ENCODE measurements around the gene NOS3. TPM values are rescaled to one million over a fixed set of nuclear protein-coding genes. Genes with fewer than 3 reads are reported as not detected.
A peak's percentile ranks its signal among the peaks of the same experiment; 100 is the strongest.

The NOS3 gene
- polyA plus RNA-seq, 3 donors = 0.26 to 0.72 (median 0.39) TPM

DNA sequence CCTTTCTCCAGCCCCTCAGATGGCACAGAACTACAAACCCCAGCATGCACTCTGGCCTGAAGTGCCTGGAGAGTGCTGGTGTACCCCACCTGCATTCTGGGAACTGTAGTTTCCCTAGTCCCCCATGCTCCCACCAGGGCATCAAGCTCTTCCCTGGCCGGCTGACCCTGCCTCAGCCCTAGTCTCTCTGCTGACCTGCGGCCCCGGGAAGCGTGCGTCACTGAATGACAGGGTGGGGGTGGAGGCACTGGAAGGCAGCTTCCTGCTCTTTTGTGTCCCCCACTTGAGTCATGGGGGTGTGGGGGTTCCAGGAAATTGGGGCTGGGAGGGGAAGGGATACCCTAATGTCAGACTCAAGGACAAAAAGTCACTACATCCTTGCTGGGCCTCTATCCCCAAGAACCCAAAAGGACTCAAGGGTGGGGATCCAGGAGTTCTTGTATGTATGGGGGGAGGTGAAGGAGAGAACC lies 2.1 kb downstream of the NOS3 start:
- H3K27me3 ChIP-seq (ENCODE audit: control insufficient read depth in 2 of 2, insufficient read depth in 2 of 2, low read length in 2 of 2) = peaks cover 0 to 17% of the 10 kb centered on the region in 2 donors
- no peaks in the 10 kb centered on the region for H4K20me1 ChIP-seq (ENCODE audit: insufficient read depth, low read length)
- peaks cover 20 to 47% (median 37%) of the 10 kb centered on the region in 3 donors for H3K27me3 Mint-ChIP-seq (ENCODE audit: low read depth in 3 of 3)
- DNase-seq = no peak
- H3K36me3 Mint-ChIP-seq = peaks cover 0 to 4% of the 10 kb centered on the region in 2 donors
- peaks cover 32 to 43% of the 10 kb centered on the region in 2 donors for H3K4me1 ChIP-seq (ENCODE audit: control insufficient read depth in 1 of 2, insufficient read depth in 2 of 2, low read length in 2 of 2)
- H3K9me3 ChIP-seq (replicated peaks in 1 of 2; ENCODE audit: control insufficient read depth in 1 of 2, insufficient read depth in 1 of 2, low read length in 2 of 2) = peaks cover 10 to 16% of the 10 kb centered on the region in 2 donors
- peaks cover 49% of the 10 kb centered on the region for H3K4me1 Mint-ChIP-seq
- H3K27ac ChIP-seq (ENCODE audit: low read depth in 1 of 2, low read length in 2 of 2) = no peak overlapping the region
- no peaks in the 10 kb centered on the region for H3K36me3 ChIP-seq (replicated peaks in 1 of 2; ENCODE audit: control insufficient read depth in 1 of 2, insufficient read depth in 2 of 2, low read length in 2 of 2)
- intact Hi-C loops (cut with micrococcal nuclease) = no loop called here
- WGBS (ENCODE audit: insufficient coverage) = no CpG with 5 or more reads among the region's 5 CpGs
- TF ChIP-seq, protein P1, sequence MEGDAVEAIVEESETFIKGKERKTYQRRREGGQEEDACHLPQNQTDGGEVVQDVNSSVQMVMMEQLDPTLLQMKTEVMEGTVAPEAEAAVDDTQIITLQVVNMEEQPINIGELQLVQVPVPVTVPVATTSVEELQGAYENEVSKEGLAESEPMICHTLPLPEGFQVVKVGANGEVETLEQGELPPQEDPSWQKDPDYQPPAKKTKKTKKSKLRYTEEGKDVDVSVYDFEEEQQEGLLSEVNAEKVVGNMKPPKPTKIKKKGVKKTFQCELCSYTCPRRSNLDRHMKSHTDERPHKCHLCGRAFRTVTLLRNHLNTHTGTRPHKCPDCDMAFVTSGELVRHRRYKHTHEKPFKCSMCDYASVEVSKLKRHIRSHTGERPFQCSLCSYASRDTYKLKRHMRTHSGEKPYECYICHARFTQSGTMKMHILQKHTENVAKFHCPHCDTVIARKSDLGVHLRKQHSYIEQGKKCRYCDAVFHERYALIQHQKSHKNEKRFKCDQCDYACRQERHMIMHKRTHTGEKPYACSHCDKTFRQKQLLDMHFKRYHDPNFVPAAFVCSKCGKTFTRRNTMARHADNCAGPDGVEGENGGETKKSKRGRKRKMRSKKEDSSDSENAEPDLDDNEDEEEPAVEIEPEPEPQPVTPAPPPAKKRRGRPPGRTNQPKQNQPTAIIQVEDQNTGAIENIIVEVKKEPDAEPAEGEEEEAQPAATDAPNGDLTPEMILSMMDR (IDR thresholded peaks at IDR 0.05) = no peak
- H3K9me3 Mint-ChIP-seq = peaks cover 12 to 26% (median 20%) of the 10 kb centered on the region in 7 donors
- H3K9ac ChIP-seq (ENCODE audit: insufficient read depth, low read length, poor library complexity, severe bottlenecking) = no peak overlapping the region
- no peak overlapping the region for H3K4me2 ChIP-seq (replicated peaks; ENCODE audit: extremely low read depth, low read length, poor library complexity, severe bottlenecking)
- no peak overlapping the region for H3K4me3 Mint-ChIP-seq
- no peak overlapping the region for H2AFZ ChIP-seq (ENCODE audit: insufficient read depth, low read depth, low read length, poor library complexity, severe bottlenecking)
- H3K4me3 ChIP-seq (replicated peaks in 1 of 3; ENCODE audit: low read depth in 2 of 3, low read length in 3 of 3) = no peak overlapping the region
- no peaks in the 10 kb centered on the region for H3K79me2 ChIP-seq (ENCODE audit: insufficient read depth, low read length)
- peak overlapping the region in 1 of 7 donors; percentile 41 for H3K27ac Mint-ChIP-seq

- intact Hi-C loops (cut with micrococcal nuclease) = no loop called here
- H2AFZ ChIP-seq (ENCODE audit: insufficient read depth, low read depth, low read length, poor library complexity, severe bottlenecking) = no peak overlapping the region
- DNase-seq = no peak
- no peak overlapping the region for H3K27ac Mint-ChIP-seq
- H3K27ac ChIP-seq (ENCODE audit: low read depth in 1 of 2, low read length in 2 of 2) = no peak overlapping the region
- H3K36me3 ChIP-seq (replicated peaks in 1 of 2; ENCODE audit: control insufficient read depth in 1 of 2, insufficient read depth in 2 of 2, low read length in 2 of 2) = no peaks in the 10 kb centered on the region
- H3K4me3 ChIP-seq (replicated peaks in 1 of 3; ENCODE audit: low read depth in 2 of 3, low read length in 3 of 3) = no peak overlapping the region
- H3K9me3 Mint-ChIP-seq = peaks cover 12 to 26% (median 20%) of the 10 kb centered on the region in 7 donors
- H4K20me1 ChIP-seq (ENCODE audit: insufficient read depth, low read length) = no peaks in the 10 kb centered on the region
- H3K79me2 ChIP-seq (ENCODE audit: insufficient read depth, low read length) = no peaks in the 10 kb centered on the region
- H3K9ac ChIP-seq (ENCODE audit: insufficient read depth, low read length, poor library complexity, severe bottlenecking) = no peak overlapping the region
- TF ChIP-seq, protein P1 (IDR thresholded peaks at IDR 0.05) = no peak
- no peak overlapping the region for H3K4me2 ChIP-seq (replicated peaks; ENCODE audit: extremely low read depth, low read length, poor library complexity, severe bottlenecking)
- peaks cover 43% of the 10 kb centered on the region for H3K4me1 Mint-ChIP-seq
- H3K4me3 Mint-ChIP-seq = no peak overlapping the region
- H3K27me3 Mint-ChIP-seq (ENCODE audit: low read depth in 3 of 3) = peaks cover 17 to 46% (median 33%) of the 10 kb centered on the region in 3 donors
- peaks cover 26 to 36% of the 10 kb centered on the region in 2 donors for H3K4me1 ChIP-seq (ENCODE audit: control insufficient read depth in 1 of 2, insufficient read depth in 2 of 2, low read length in 2 of 2)
- peaks cover 0 to 4% of the 10 kb centered on the region in 2 donors for H3K36me3 Mint-ChIP-seq
- WGBS (ENCODE audit: insufficient coverage) = 92% methylated on average over 5 of the region's 14 CpGs
- H3K9me3 ChIP-seq (replicated peaks in 1 of 2; ENCODE audit: control insufficient read depth in 1 of 2, insufficient read depth in 1 of 2, low read length in 2 of 2) = peaks cover 10 to 16% of the 10 kb centered on the region in 2 donors
- H3K27me3 ChIP-seq (ENCODE audit: control insufficient read depth in 2 of 2, insufficient read depth in 2 of 2, low read length in 2 of 2) = peaks cover 0 to 11% of the 10 kb centered on the region in 2 donors
Observed at GRCh38 chr7:150993511-150993910, 2.7 kb downstream of the NOS3 start.

Data from CD14-positive monocyte (primary cell).